ENCODE measurements around the gene TASP1.
"Not testable (repeated sequence)": the region's sequence is repeated elsewhere in the genome, so short reads cannot be mapped to it uniquely, and the experiment has no call there.

TASP1 gene

DNA sequence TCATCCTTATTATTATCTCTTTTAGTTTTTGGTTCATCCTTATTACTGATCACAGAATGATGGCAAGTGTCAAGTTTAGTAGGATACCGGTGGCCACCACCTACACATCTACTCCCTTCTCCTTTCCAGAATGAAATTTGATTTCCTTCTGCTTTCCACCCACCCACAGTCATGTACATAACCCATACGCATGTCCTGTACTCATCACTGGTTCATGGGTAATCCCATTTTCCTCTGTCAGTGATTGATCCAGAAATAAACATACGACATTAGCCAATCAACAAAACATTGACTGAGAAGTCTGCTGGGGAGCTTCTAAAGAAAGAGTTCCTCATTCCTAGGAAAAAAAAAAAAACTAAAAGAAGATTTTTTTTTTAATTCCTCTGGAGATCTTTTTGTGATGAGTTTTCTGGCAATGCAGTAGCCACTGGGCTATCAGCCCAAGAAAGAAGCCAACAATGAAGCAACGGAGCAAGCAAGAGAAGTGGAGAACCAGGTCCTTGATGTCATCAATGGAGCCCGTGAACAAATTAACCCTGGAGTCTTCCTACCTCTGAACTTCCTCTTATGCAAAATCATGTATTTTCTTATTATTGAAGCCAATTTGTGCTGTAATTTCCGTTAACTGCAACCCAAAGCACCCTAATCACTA lies 127.8 kb downstream of the TASP1 start:
- no peak overlapping the region for H3K4me3 Mint-ChIP-seq

GRCh38 chr20:13507646-13508045 lies 131.1 kb downstream of the TASP1 start:
- Mint-ChIP-seq H3K27me3 (no peaks in the 10 kb centered on the region), H3K9me3 (peaks cover 22% of the 10 kb centered on the region), H3K36me3 (ENCODE audit: insufficient read depth) (peaks cover 4% of the 10 kb centered on the region), H3K4me1 (no peaks in the 10 kb centered on the region), H3K4me3 (no peak overlapping the region), H3K27ac (ENCODE audit: low read depth) (no peak overlapping the region)
- no peak for DNase-seq (ENCODE audit: low spot score in 2 of 2)
- ATAC-seq (replicated peaks; ENCODE audit: extremely low read depth, poor library complexity, severe bottlenecking), result no peak

More for the DNA sequence above, 127.8 kb downstream of the TASP1 start:
- Mint-ChIP-seq H3K27ac (ENCODE audit: low read depth) (no peak overlapping the region), H3K27me3 (no peaks in the 10 kb centered on the region), H3K36me3 (ENCODE audit: insufficient read depth) (peaks cover 4% of the 10 kb centered on the region), H3K9me3 (no peaks in the 10 kb centered on the region), H3K4me1 (no peaks in the 10 kb centered on the region)
- DNase-seq (ENCODE audit: low spot score in 2 of 2), result no peak
- no peak for ATAC-seq (replicated peaks; ENCODE audit: extremely low read depth, poor library complexity, severe bottlenecking)

GRCh38 chr20:13501500-13501899 lies 137.2 kb downstream of the TASP1 start:
- Mint-ChIP-seq H3K9me3 (peaks cover 32% of the 10 kb centered on the region), H3K4me1 (no peaks in the 10 kb centered on the region), H3K27ac (ENCODE audit: low read depth) (no peak overlapping the region), H3K27me3 (no peaks in the 10 kb centered on the region), H3K4me3 (no peak overlapping the region), H3K36me3 (ENCODE audit: insufficient read depth) (peaks cover 10% of the 10 kb centered on the region)
- ATAC-seq (replicated peaks; ENCODE audit: extremely low read depth, poor library complexity, severe bottlenecking) (no peak), DNase-seq (ENCODE audit: low spot score in 2 of 2) (no peak)

- no peak for DNase-seq (ENCODE audit: low spot score in 2 of 2)
Observed at GRCh38 chr20:13494019-13494418, 144.7 kb downstream of the TASP1 start.

GRCh38 chr20:13493143-13493542 lies 145.6 kb downstream of the TASP1 start:
- DNase-seq (ENCODE audit: low spot score in 2 of 2) (no peak), ATAC-seq (replicated peaks; ENCODE audit: extremely low read depth, poor library complexity, severe bottlenecking) (no peak)
- Mint-ChIP-seq H3K4me3 (no peak overlapping the region), H3K36me3 (ENCODE audit: insufficient read depth) (peaks cover 5% of the 10 kb centered on the region), H3K4me1 (no peaks in the 10 kb centered on the region), H3K9me3 (peaks cover 6% of the 10 kb centered on the region), H3K27me3 (no peaks in the 10 kb centered on the region), H3K27ac (ENCODE audit: low read depth) (no peak overlapping the region)

More at GRCh38 chr20:13494019-13494418, 144.7 kb downstream of the TASP1 start:
- no peak for ATAC-seq (replicated peaks; ENCODE audit: extremely low read depth, poor library complexity, severe bottlenecking)
- no peak overlapping the region for H3K4me3 Mint-ChIP-seq
- no peaks in the 10 kb centered on the region for H3K27me3 Mint-ChIP-seq
- peaks cover 7% of the 10 kb centered on the region for H3K36me3 Mint-ChIP-seq (ENCODE audit: insufficient read depth)
- H3K9me3 Mint-ChIP-seq, result peaks cover 6% of the 10 kb centered on the region
- no peaks in the 10 kb centered on the region for H3K4me1 Mint-ChIP-seq
- no peak overlapping the region for H3K27ac Mint-ChIP-seq (ENCODE audit: low read depth)

GRCh38 chr20:13492001-13492481 lies 146.7 kb downstream of the TASP1 start:
- no peak for DNase-seq (ENCODE audit: low spot score in 2 of 2)
- no peak overlapping the region for H3K27ac Mint-ChIP-seq (ENCODE audit: low read depth)
- H3K36me3 Mint-ChIP-seq (ENCODE audit: insufficient read depth), result peaks cover 2% of the 10 kb centered on the region
- no peak for ATAC-seq (replicated peaks; ENCODE audit: extremely low read depth, poor library complexity, severe bottlenecking)
- H3K4me3 Mint-ChIP-seq, result no peak overlapping the region
- no peaks in the 10 kb centered on the region for H3K4me1 Mint-ChIP-seq
- H3K27me3 Mint-ChIP-seq, result no peaks in the 10 kb centered on the region
- H3K9me3 Mint-ChIP-seq, result peaks cover 3% of the 10 kb centered on the region

- Mint-ChIP-seq H3K36me3 (ENCODE audit: insufficient read depth) (peaks cover 6% of the 10 kb centered on the region), H3K4me1 (peaks cover 7% of the 10 kb centered on the region), H3K4me3 (no peak overlapping the region), H3K27me3 (no peaks in the 10 kb centered on the region), H3K27ac (ENCODE audit: low read depth) (no peak overlapping the region), H3K9me3 (no peaks in the 10 kb centered on the region)
- DNase-seq (ENCODE audit: low spot score in 2 of 2) (no peak), ATAC-seq (replicated peaks; ENCODE audit: extremely low read depth, poor library complexity, severe bottlenecking) (no peak)
Observed at GRCh38 chr20:13487202-13487601, 151.5 kb downstream of the TASP1 start.

- H3K36me3 Mint-ChIP-seq (ENCODE audit: insufficient read depth), result peaks cover 9% of the 10 kb centered on the region
- no peak for ATAC-seq (replicated peaks; ENCODE audit: extremely low read depth, poor library complexity, severe bottlenecking)
- peaks cover 7% of the 10 kb centered on the region for H3K4me1 Mint-ChIP-seq
Observed at GRCh38 chr20:13486694-13487093, 152.0 kb downstream of the TASP1 start.

DNA sequence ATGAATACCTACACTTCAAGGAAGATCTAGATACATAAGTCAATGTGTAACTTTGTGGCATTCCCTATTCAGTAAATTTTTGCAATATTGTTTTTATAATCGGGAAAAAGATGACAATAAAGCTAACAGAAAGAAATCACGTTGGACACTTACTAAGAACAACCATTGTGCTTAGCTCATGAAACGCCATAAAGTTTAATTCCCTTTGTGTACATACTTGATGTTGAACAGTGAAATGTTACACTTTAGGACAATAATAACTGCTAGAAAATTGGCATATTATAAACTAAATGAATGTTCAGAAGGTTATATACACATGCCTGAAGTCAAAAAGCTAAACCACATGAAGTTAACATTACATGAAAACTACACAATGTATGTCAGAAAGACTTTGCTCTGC lies 153.2 kb downstream of the TASP1 start:
- ATAC-seq (replicated peaks; ENCODE audit: extremely low read depth, poor library complexity, severe bottlenecking) (no peak), DNase-seq (ENCODE audit: low spot score in 2 of 2) (no peak)
- H3K36me3 Mint-ChIP-seq (ENCODE audit: insufficient read depth), result peaks cover 11% of the 10 kb centered on the region
- peaks cover 7% of the 10 kb centered on the region for H3K4me1 Mint-ChIP-seq
- no peaks in the 10 kb centered on the region for H3K27me3 Mint-ChIP-seq
- no peak overlapping the region for H3K4me3 Mint-ChIP-seq
- H3K9me3 Mint-ChIP-seq, result no peaks in the 10 kb centered on the region
- H3K27ac Mint-ChIP-seq (ENCODE audit: low read depth), result no peak overlapping the region

More at GRCh38 chr20:13486694-13487093, 152.0 kb downstream of the TASP1 start:
- no peaks in the 10 kb centered on the region for H3K27me3 Mint-ChIP-seq
- H3K9me3 Mint-ChIP-seq, result no peaks in the 10 kb centered on the region
- H3K27ac Mint-ChIP-seq (ENCODE audit: low read depth), result no peak overlapping the region
- H3K4me3 Mint-ChIP-seq, result no peak overlapping the region
- no peak for DNase-seq (ENCODE audit: low spot score in 2 of 2)

GRCh38 chr20:13485019-13485418 lies 153.7 kb downstream of the TASP1 start:
- H3K9me3 Mint-ChIP-seq; ATAC-seq (replicated peaks; ENCODE audit: extremely low read depth, poor library complexity, severe bottlenecking); DNase-seq (ENCODE audit: low spot score in 2 of 2); H3K4me3 Mint-ChIP-seq; H3K27me3 Mint-ChIP-seq; H3K4me1 Mint-ChIP-seq; H3K27ac Mint-ChIP-seq (ENCODE audit: low read depth): not testable (repeated sequence)
- H3K36me3 Mint-ChIP-seq (ENCODE audit: insufficient read depth), result peaks cover 11% of the 10 kb centered on the region

- H3K27ac Mint-ChIP-seq (ENCODE audit: low read depth); ATAC-seq (replicated peaks; ENCODE audit: extremely low read depth, poor library complexity, severe bottlenecking); DNase-seq (ENCODE audit: low spot score in 2 of 2); H3K9me3 Mint-ChIP-seq; H3K4me1 Mint-ChIP-seq; H3K27me3 Mint-ChIP-seq; H3K4me3 Mint-ChIP-seq: not testable (repeated sequence)
- H3K36me3 Mint-ChIP-seq (ENCODE audit: insufficient read depth), result peaks cover 11% of the 10 kb centered on the region
Observed at GRCh38 chr20:13483472-13483871, 155.3 kb downstream of the TASP1 start.

- Mint-ChIP-seq H3K4me1 (no peaks in the 10 kb centered on the region), H3K27ac (ENCODE audit: low read depth) (no peak overlapping the region), H3K36me3 (ENCODE audit: insufficient read depth) (peaks cover 11% of the 10 kb centered on the region), H3K9me3 (no peaks in the 10 kb centered on the region), H3K4me3 (no peak overlapping the region), H3K27me3 (no peaks in the 10 kb centered on the region)
- no peak for ATAC-seq (replicated peaks; ENCODE audit: extremely low read depth, poor library complexity, severe bottlenecking)
- DNase-seq (ENCODE audit: low spot score in 2 of 2), result no peak
Observed at GRCh38 chr20:13478366-13478765, 160.4 kb downstream of the TASP1 start.

DNA sequence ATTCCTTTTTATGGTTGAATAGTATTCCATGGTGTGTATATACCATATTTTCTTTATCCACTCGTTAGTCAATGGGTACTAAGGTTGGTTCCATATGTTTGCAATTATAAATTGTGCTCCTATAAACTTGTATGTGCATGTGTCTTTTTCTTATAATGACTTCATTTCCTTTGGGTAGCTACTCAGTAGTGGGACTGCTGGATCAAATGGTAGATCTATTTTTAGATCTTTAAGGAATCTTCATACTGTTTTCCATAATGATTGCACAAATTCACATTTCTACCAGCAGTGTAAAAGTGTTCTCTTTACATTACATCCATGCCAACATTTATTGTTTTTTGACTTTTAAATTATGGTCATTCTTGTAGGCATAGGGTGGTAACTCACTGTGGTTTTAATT lies 164.3 kb downstream of the TASP1 start:
- Mint-ChIP-seq H3K9me3 (no peaks in the 10 kb centered on the region), H3K27ac (ENCODE audit: low read depth) (no peak overlapping the region), H3K36me3 (ENCODE audit: insufficient read depth) (peaks cover 4% of the 10 kb centered on the region), H3K4me3 (no peak overlapping the region), H3K27me3 (no peaks in the 10 kb centered on the region), H3K4me1 (no peaks in the 10 kb centered on the region)
- DNase-seq (ENCODE audit: low spot score in 2 of 2) (no peak), ATAC-seq (replicated peaks; ENCODE audit: extremely low read depth, poor library complexity, severe bottlenecking) (no peak)
